Measurements from ENCODE around the gene PLEKHA3.

Gene PLEKHA3

GRCh38 chr2:178506949-178507348 is 26.7 kb downstream of the PLEKHA3 start:
- DNase-seq (ENCODE audit: low read depth) = no peak
- no peak for TF ChIP-seq CTCF (IDR thresholded peaks at IDR 0.05; ENCODE audit: low read depth, low read length, missing control alignments)
- H3K4me3 ChIP-seq (ENCODE audit: low read depth, low read length) = no peak overlapping the region

- TF ChIP-seq CTCF (IDR thresholded peaks at IDR 0.05; ENCODE audit: low read depth, low read length, missing control alignments) = no peak
- H3K4me3 ChIP-seq (ENCODE audit: low read depth, low read length) = no peak overlapping the region
- no peak for DNase-seq (ENCODE audit: low read depth)
Measured at GRCh38 chr2:178508646-178509045, 28.4 kb downstream of the PLEKHA3 start.

- no peak overlapping the region for H3K4me3 ChIP-seq (ENCODE audit: low read depth, low read length)
- no peak for DNase-seq (ENCODE audit: low read depth)
- no peak for TF ChIP-seq CTCF (IDR thresholded peaks at IDR 0.05; ENCODE audit: low read depth, low read length, missing control alignments)
Measured at GRCh38 chr2:178510384-178510783, 30.1 kb downstream of the PLEKHA3 start.

GRCh38 chr2:178512484-178512883 is 32.2 kb downstream of the PLEKHA3 start:
- no peak for TF ChIP-seq CTCF (IDR thresholded peaks at IDR 0.05; ENCODE audit: low read depth, low read length, missing control alignments)
- H3K4me3 ChIP-seq (ENCODE audit: low read depth, low read length) = no peak overlapping the region
- no peak for DNase-seq (ENCODE audit: low read depth)

- H3K4me3 ChIP-seq (ENCODE audit: low read depth, low read length) = no peak overlapping the region
- DNase-seq (ENCODE audit: low read depth) = no peak
- TF ChIP-seq CTCF (IDR thresholded peaks at IDR 0.05; ENCODE audit: low read depth, low read length, missing control alignments) = no peak
Measured at GRCh38 chr2:178513876-178514275, 33.6 kb downstream of the PLEKHA3 start.

GRCh38 chr2:178514664-178515063 is 34.4 kb downstream of the PLEKHA3 start:
- no peak for TF ChIP-seq CTCF (IDR thresholded peaks at IDR 0.05; ENCODE audit: low read depth, low read length, missing control alignments)
- H3K4me3 ChIP-seq (ENCODE audit: low read depth, low read length) = no peak overlapping the region
- no peak for DNase-seq (ENCODE audit: low read depth)

- no peak for DNase-seq (ENCODE audit: low read depth)
- no peak overlapping the region for H3K4me3 ChIP-seq (ENCODE audit: low read depth, low read length)
- TF ChIP-seq CTCF (IDR thresholded peaks at IDR 0.05; ENCODE audit: low read depth, low read length, missing control alignments) = no peak
Measured at GRCh38 chr2:178517496-178517895, 37.2 kb downstream of the PLEKHA3 start.

Measured in GM12864 (cell line).